Aorta (tissue), 5 donors: Measurements from ENCODE around the gene NFYA. TPM values are rescaled to one million over a fixed set of nuclear protein-coding genes. Genes with fewer than 3 reads are reported as not detected.

Source experiments
- ATAC-seq: fragments of 200-7000 bp; cut with Tn5 transposase; one replicate; pipeline ENCODE4 v1.9.1; 2022; ENCODE audit warnings: moderate library complexity; ENCODE audit not compliant: low FRiP score
- DNase-seq, 2 donors: peaks; one replicate each; pipeline ENCODE4 v3.0.0-alpha.2; 2020
- H3K27ac ChIP-seq, 2 donors: one replicate each; pipeline ENCODE4 v1.5.1; 2013; ENCODE audit warnings: low read length in 2 of 2, mild to moderate bottlenecking in 2 of 2, moderate library complexity in 2 of 2, control low read depth in 1 of 2, inconsistent platforms in 1 of 2, low read depth in 1 of 2
- H3K27me3 ChIP-seq, 2 donors: one replicate each; pipeline ENCODE4 v1.6.1; 2013; ENCODE audit warnings: control low read depth in 1 of 2, low read length in 1 of 2, mild to moderate bottlenecking in 1 of 2, moderate library complexity in 1 of 2; ENCODE audit not compliant: insufficient read depth in 2 of 2, control insufficient read depth in 1 of 2
- H3K36me3 ChIP-seq, 2 donors: one replicate each; pipeline ENCODE4 v1.6.1; 2013; ENCODE audit warnings: control low read depth in 1 of 2, low read length in 1 of 2, mild to moderate bottlenecking in 1 of 2; ENCODE audit not compliant: insufficient read depth in 2 of 2, control insufficient read depth in 1 of 2
- H3K4me1 ChIP-seq, 2 donors: one replicate each; pipeline ENCODE4 v1.6.1; 2013; ENCODE audit warnings: low read length in 2 of 2, control low read depth in 1 of 2, mild to moderate bottlenecking in 1 of 2, moderate library complexity in 1 of 2; ENCODE audit not compliant: insufficient read depth in 2 of 2, control insufficient read depth in 1 of 2
- H3K4me3 ChIP-seq, 2 donors: one replicate each; pipeline ENCODE4 v1.5.1; 2013; ENCODE audit warnings: low read length in 2 of 2, control low read depth in 1 of 2, mild to moderate bottlenecking in 1 of 2
- H3K9me3 ChIP-seq: one replicate; pipeline ENCODE4 v1.6.1; 2013; ENCODE audit warnings: mild to moderate bottlenecking, low read length; ENCODE audit not compliant: control insufficient read depth
- WGBS, 2 donors: extraction: QIAGEN DNeasy Blood & Tissue Kit; methylation state at CpG; one replicate each; pipeline ENCODE4 v1.1.7; 2013; 5-methylcytosine and 5-hydroxymethylcytosine counted together
- intact Hi-C, 2 donors: fragments of 100-400 bp; cut with DNase I; formaldehyde crosslinking; loops; one replicate each; pipeline versions ENCODE4 v1.14.2 to v1.15.0; 2022
- polyA plus RNA-seq, 2 donors: library from polyadenylated mRNA; stranded (reverse); fragments of 200-250 nt; gene quantifications; one replicate each; pipeline ENCODE4 v1.2.3, GENCODE V29; 2013
- total RNA-seq, 2 donors: library from RNA; stranded (reverse); fragmentation: NEBNext Ultra II Directional; extraction: Animal tissue kit (Norgen Biotek cat#: 25700); gene quantifications; one replicate each; pipeline ENCODE4 v1.2.1, GENCODE V29; 2021
- donor health status: healthy with polysubstance abuse.
- donor health status: Bipolar disorder and iron deficiency.
- donor health status: DM: no; HTN: no; CAD: no.
- donor health status: DM: no; HTN: no; CAD: no.
- donor health status: DM: yes; HTN: yes; CAD: no.

The NFYA gene
- total and polyA plus RNA-seq, 4 donors: 5.6 to 18.6 (median 10.0) TPM

- WGBS, 2 donors: 83 to 86% methylated on average over 3 of the region's 3 CpGs
- no peaks in the 10 kb centered on the region for H3K36me3 ChIP-seq
- no peak overlapping the region for H3K27ac ChIP-seq
- DNase-seq: no peak
- no peak overlapping the region for H3K4me3 ChIP-seq
- no peaks in the 10 kb centered on the region for H3K27me3 ChIP-seq
- no peak for ATAC-seq
- no peaks in the 10 kb centered on the region for H3K9me3 ChIP-seq
- H3K4me1 ChIP-seq: no peaks in the 10 kb centered on the region
- intact Hi-C loops: no loop called here
Observed at GRCh38 chr6:41050536-41050935, 22.2 kb upstream of the NFYA start.

DNA sequence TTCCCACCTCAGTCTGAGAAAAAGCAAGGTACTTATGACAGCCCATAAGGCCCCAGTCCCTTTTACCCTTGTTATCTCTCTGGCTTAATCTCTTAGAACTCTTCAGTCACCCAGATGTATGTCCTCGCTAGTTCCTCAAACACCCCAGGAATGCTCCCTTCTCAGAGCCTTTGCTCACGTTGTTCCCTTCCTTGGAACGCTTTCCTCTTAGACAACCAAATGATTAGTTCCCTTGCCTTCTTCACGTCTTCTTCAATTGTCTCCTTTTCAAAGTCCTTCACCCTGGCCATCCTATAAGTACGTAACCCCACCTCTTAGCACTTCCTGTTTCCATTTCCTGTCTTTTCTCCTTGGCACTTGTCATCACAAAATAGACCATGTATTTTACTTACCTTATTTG is 20.9 kb upstream of the NFYA start:
- no peak for ATAC-seq
- Histone ChIP-seq H3K36me3 (no peaks in the 10 kb centered on the region), H3K4me1 (no peaks in the 10 kb centered on the region), H3K27ac (no peak overlapping the region), H3K27me3 (no peaks in the 10 kb centered on the region), H3K4me3 (no peak overlapping the region), H3K9me3 (no peaks in the 10 kb centered on the region)
- intact Hi-C loops: no loop called here
- DNase-seq: no peak
- WGBS, 2 donors: 89 to 93% methylated on average over 5 of the region's 5 CpGs

- Histone ChIP-seq H3K4me3 (no peak within 1 kb of the TSS), H3K36me3 (no peaks in the 10 kb centered on the region), H3K27me3 (no peaks in the 10 kb centered on the region), H3K4me1 (no peaks in the 10 kb centered on the region), H3K27ac (no peak within 1 kb of the TSS), H3K9me3 (no peaks in the 10 kb centered on the region)
- ATAC-seq (no peak), DNase-seq (peak in 1 of 2 donors; percentile 51)
- intact Hi-C loops: no loop called here
- WGBS, 2 donors: 18 to 22% methylated on average over 5 of the region's 5 CpGs
Observed at GRCh38 chr6:41053041-41053440, 19.7 kb upstream of the NFYA start, which contains the start of gene APOBEC2. Gene APOBEC2, plus strand, starts transcription at chr6:41053202. Its CDS starts 146 bp downstream, at chr6:41053348.

DNA sequence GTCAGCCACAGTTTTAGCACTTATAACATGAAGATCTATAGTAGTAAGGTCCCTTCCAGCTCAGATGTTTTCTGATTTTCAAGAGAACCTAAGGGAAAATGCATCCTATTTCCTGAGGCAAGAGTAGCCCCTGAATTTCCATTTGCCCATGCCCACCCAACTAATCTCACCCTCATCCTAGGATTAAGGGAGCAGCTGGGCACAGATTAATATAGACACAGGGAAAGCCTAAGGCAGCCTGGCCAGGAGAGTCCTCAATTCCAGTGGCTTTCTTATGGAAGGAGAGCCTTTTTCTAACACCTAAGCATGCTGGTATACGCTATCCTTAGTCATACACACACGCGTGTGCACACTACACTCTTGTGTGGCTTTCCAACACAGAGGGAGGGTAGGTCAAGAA is 18.3 kb upstream of the NFYA start:
- no peak overlapping the region for H3K4me3 ChIP-seq
- no peak overlapping the region for H3K27ac ChIP-seq

DNA sequence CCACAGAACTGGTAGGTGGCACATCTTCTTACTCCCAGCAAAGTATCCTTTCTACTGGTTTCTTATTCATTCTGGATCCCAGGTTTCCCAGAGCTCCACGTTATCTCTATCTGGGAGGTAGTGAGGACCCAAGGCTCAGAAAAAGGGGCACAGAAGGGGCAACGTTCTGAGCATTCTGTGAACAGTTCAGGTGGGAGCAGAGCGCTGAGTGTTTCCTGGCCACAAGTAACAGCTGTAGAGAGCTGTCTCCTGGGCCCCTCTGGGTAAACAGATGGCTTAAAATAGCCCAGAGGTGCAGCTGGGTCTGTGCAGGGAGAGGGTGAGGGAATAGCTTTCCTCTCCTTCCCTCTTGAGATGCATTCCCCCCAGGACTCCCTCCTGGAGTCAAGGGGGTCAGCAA is 17.6 kb upstream of the NFYA start:
- no peak for DNase-seq
- no peaks in the 10 kb centered on the region for H3K27me3 ChIP-seq
- intact Hi-C loops: no loop called here
- H3K27ac ChIP-seq: no peak overlapping the region
- no peaks in the 10 kb centered on the region for H3K36me3 ChIP-seq
- ATAC-seq: no peak
- no peaks in the 10 kb centered on the region for H3K4me1 ChIP-seq
- H3K9me3 ChIP-seq: no peaks in the 10 kb centered on the region
- no peak overlapping the region for H3K4me3 ChIP-seq
- WGBS, 2 donors: 63 to 68% methylated on average over 3 of the region's 3 CpGs

More for the DNA sequence above, 18.3 kb upstream of the NFYA start:
- Histone ChIP-seq H3K4me1 (no peaks in the 10 kb centered on the region), H3K9me3 (no peaks in the 10 kb centered on the region), H3K36me3 (no peaks in the 10 kb centered on the region), H3K27me3 (no peaks in the 10 kb centered on the region)
- intact Hi-C loops: no loop called here
- ATAC-seq: no peak
- DNase-seq: no peak
- 95 to 98% methylated on average over 3 of the region's 3 CpGs for WGBS, 2 donors

GRCh38 chr6:41056768-41057490 is 15.8 kb upstream of the NFYA start:
- ATAC-seq: no peak
- H3K4me1 ChIP-seq: no peaks in the 10 kb centered on the region
- H3K27me3 ChIP-seq: no peaks in the 10 kb centered on the region
- H3K9me3 ChIP-seq: no peaks in the 10 kb centered on the region
- no peak for DNase-seq
- WGBS, 2 donors: 83 to 87% methylated on average over 6 of the region's 6 CpGs
- H3K27ac ChIP-seq: no peak overlapping the region
- intact Hi-C loops: no loop called here
- H3K36me3 ChIP-seq: peaks cover 0 to 2% of the 10 kb centered on the region in 2 donors
- no peak overlapping the region for H3K4me3 ChIP-seq

GRCh38 chr6:41058783-41059181 is 14.0 kb upstream of the NFYA start:
- Histone ChIP-seq H3K36me3 (peaks cover 0 to 2% of the 10 kb centered on the region in 2 donors), H3K4me3 (no peak overlapping the region), H3K27ac (no peak overlapping the region), H3K9me3 (no peaks in the 10 kb centered on the region), H3K27me3 (no peaks in the 10 kb centered on the region), H3K4me1 (no peaks in the 10 kb centered on the region)
- DNase-seq (no peak), ATAC-seq (no peak)
- WGBS, 2 donors: 55 to 72% methylated on average over 2 of the region's 2 CpGs
- intact Hi-C loops: no loop called here

- Histone ChIP-seq H3K27me3 (no peaks in the 10 kb centered on the region), H3K9me3 (no peaks in the 10 kb centered on the region), H3K36me3 (peaks cover 2 to 5% of the 10 kb centered on the region in 2 donors), H3K4me3 (no peak overlapping the region), H3K27ac (no peak overlapping the region), H3K4me1 (no peaks in the 10 kb centered on the region)
- intact Hi-C loops: no loop called here
- ATAC-seq: no peak
- DNase-seq: no peak
- WGBS, 2 donors: 39 to 73% methylated on average over 1 of the region's 1 CpG
Observed at GRCh38 chr6:41059556-41059955, 13.2 kb upstream of the NFYA start.

GRCh38 chr6:41061196-41061726 is 11.5 kb upstream of the NFYA start:
- Histone ChIP-seq H3K4me1 (no peaks in the 10 kb centered on the region), H3K9me3 (no peaks in the 10 kb centered on the region), H3K36me3 (peaks cover 5% of the 10 kb centered on the region in 2 donors), H3K27ac (no peak overlapping the region), H3K27me3 (no peaks in the 10 kb centered on the region), H3K4me3 (no peak overlapping the region)
- whole genome bisulfite sequencing, 2 donors: 88 to 90% methylated on average over 13 of the region's 13 CpGs
- ATAC-seq: no peak
- DNase-seq: no peak
- intact Hi-C loops: no loop called here
